Endothelial cell of umbilical vein (primary cell): Measurements from ENCODE around the gene SERPINB6. TPM values are rescaled to one million over a fixed set of nuclear protein-coding genes. Genes with fewer than 3 reads are reported as not detected.

Source experiments
- BruUV-seq: library from RNA; stranded (reverse); fragments of 400-500 nt; replicated peaks from 2 replicates; lab custom pipeline; 2021; lab: Mats Ljungman, UMichigan
- CTCF ChIA-PET: fragments of 300-600, 350-600 bp; sonication (Branson Sonifier 250); formaldehyde crosslinking; loops from one replicate; lab custom pipeline; 2021; ENCODE audit warnings: antibody characterized with exemption, inconsistent platforms; lab: Charles Lee
- POLR2A ChIA-PET: fragments of 300-600, 350-600 bp; sonication (Branson Sonifier 250); formaldehyde crosslinking; loops from one replicate; lab custom pipeline; 2021; ENCODE audit warnings: antibody characterized with exemption, inconsistent platforms; lab: Charles Lee
- DNase-seq: peaks from one replicate; pipeline ENCODE4 v3.0.0-alpha.2; 2011; ENCODE audit warnings: low read depth, low spot score
- FAIRE-seq: peaks from 2 replicates; lab custom pipeline; 2011; peaks lifted over from hg19 to GRCh38; lab: Jason Lieb, UNC
- H2AFZ ChIP-seq: 2 replicates; pipeline ENCODE4 v1.6.0; 2012; ENCODE audit warnings: low read depth, low read length, control low read depth, inconsistent platforms
- H3K27ac ChIP-seq: 2 replicates; pipeline ENCODE4 v1.5.1; 2011; ENCODE audit warnings: low read depth, mild to moderate bottlenecking, control low read depth, low read length, moderate library complexity; ENCODE audit not compliant: insufficient read depth
- H3K27me3 ChIP-seq, 2 experiments: 2 replicates each; pipeline versions ENCODE4 v1.6.0 to v1.6.1; 2011; ENCODE audit warnings: low read length in 2 of 2, mixed read lengths in 1 of 2; ENCODE audit not compliant: control insufficient read depth in 2 of 2, insufficient read depth in 2 of 2
- H3K36me3 ChIP-seq, 2 experiments: 2 replicates in 1 of 2; 3 replicates in 1 of 2; pipeline ENCODE4 v1.5.1; 2011; ENCODE audit warnings: low read length in 2 of 2, mild to moderate bottlenecking in 1 of 2, moderate library complexity in 1 of 2; ENCODE audit not compliant: control insufficient read depth in 2 of 2, insufficient read depth in 2 of 2; ENCODE audit errors: extremely low read depth in 1 of 2
- H3K4me1 ChIP-seq: 3 replicates; pipeline ENCODE4 v1.5.1; 2011; ENCODE audit warnings: mild to moderate bottlenecking, low read length; ENCODE audit not compliant: control insufficient read depth, insufficient read depth; ENCODE audit errors: extremely low read depth
- H3K4me2 ChIP-seq: 2 replicates; pipeline ENCODE4 v1.6.1; 2011; ENCODE audit warnings: low read length, control low read depth, mixed read lengths; ENCODE audit not compliant: insufficient read depth
- H3K4me3 ChIP-seq, 3 experiments: fragments of 200-600 bp in 1 of 3; sonication (generic), shearing (Covaris generic) in 1 of 3; replicated peaks in 1 of 3; 2 replicates each; pipeline ENCODE4 v1.5.1; 2011 to 2016; ENCODE audit warnings: control low read depth in 3 of 3, low read length in 3 of 3, mild to moderate bottlenecking in 2 of 3, inconsistent platforms in 1 of 3, low read depth in 1 of 3, moderate library complexity in 1 of 3; ENCODE audit not compliant: insufficient read depth in 1 of 3
- H3K79me2 ChIP-seq: 2 replicates; pipeline ENCODE4 v1.6.0; 2012; ENCODE audit warnings: low read length, inconsistent platforms; ENCODE audit not compliant: control insufficient read depth, insufficient read depth
- H3K9ac ChIP-seq: replicated peaks from 2 replicates; pipeline ENCODE3; 2011; ENCODE audit warnings: low read length, control low read depth; ENCODE audit not compliant: insufficient read depth; ENCODE audit errors: extremely low read depth
- H3K9me1 ChIP-seq: replicated peaks from 3 replicates; pipeline ENCODE4 v1.6.0; 2011; ENCODE audit warnings: mild to moderate bottlenecking, low read length; ENCODE audit not compliant: control insufficient read depth, insufficient read depth; ENCODE audit errors: extremely low read depth
- H3K9me3 ChIP-seq: replicated peaks from 2 replicates; pipeline ENCODE4 v1.5.1; 2012; ENCODE audit warnings: low read length, inconsistent platforms; ENCODE audit not compliant: control insufficient read depth, insufficient read depth
- H4K20me1 ChIP-seq: replicated peaks from 2 replicates; pipeline ENCODE3; 2011; ENCODE audit warnings: mild to moderate bottlenecking, low read length; ENCODE audit not compliant: control insufficient read depth, insufficient read depth; ENCODE audit errors: extremely low read depth
- CTCF ChIP-seq, 2 donors: IDR thresholded peaks; 1 replicate in 1 of 2; 2 replicates in 1 of 2; pipeline ENCODE4 v1.5.1; 2011; ENCODE audit warnings: low read length in 2 of 2, mild to moderate bottlenecking in 2 of 2, moderate library complexity in 2 of 2, control low read depth in 1 of 2, inconsistent platforms in 1 of 2, low read depth in 1 of 2; ENCODE audit not compliant: insufficient read depth in 1 of 2; ENCODE audit errors: extremely low read depth in 1 of 2
- EZH2 ChIP-seq: IDR thresholded peaks from 2 replicates; pipeline ENCODE4 v1.6.1; 2012; ENCODE audit warnings: borderline replicate concordance, low read depth, mild to moderate bottlenecking, moderate library complexity, low read length, inconsistent platforms; ENCODE audit not compliant: severe bottlenecking
- FOS ChIP-seq: IDR thresholded peaks from 2 replicates; pipeline ENCODE4 v1.6.1; 2011; ENCODE audit warnings: mild to moderate bottlenecking, low read length, moderate library complexity, borderline replicate concordance; ENCODE audit not compliant: insufficient read depth
- GATA2 ChIP-seq: IDR thresholded peaks from 2 replicates; pipeline ENCODE4 v1.7.0; 2011; ENCODE audit warnings: low read depth, mild to moderate bottlenecking, moderate library complexity, mixed read lengths, low read length; ENCODE audit not compliant: insufficient read length, insufficient read depth
- JUN ChIP-seq: IDR thresholded peaks from 2 replicates; pipeline ENCODE4 v1.6.1; 2011; ENCODE audit warnings: borderline replicate concordance, low read depth; ENCODE audit not compliant: insufficient read length, insufficient read depth
- MYC ChIP-seq: IDR thresholded peaks from one replicate; pipeline ENCODE4 v1.6.1; 2011; ENCODE audit warnings: mild to moderate bottlenecking, low read depth, low read length
- POLR2A ChIP-seq: IDR thresholded peaks from 2 replicates; pipeline ENCODE4 v1.6.1; 2012; ENCODE audit warnings: low read depth, mild to moderate bottlenecking, control low read depth, low read length
- POLR2AphosphoS5 ChIP-seq: IDR thresholded peaks from 2 replicates; pipeline ENCODE4 v1.6.1; 2012; ENCODE audit warnings: low read depth, mild to moderate bottlenecking, control low read depth, low read length, moderate library complexity; ENCODE audit not compliant: insufficient read depth
- dilution Hi-C: fragments of 300-500 bp; cut with MboI; formaldehyde crosslinking; loops from one replicate; pipeline ENCODE4 v1.15.0; 2019; ENCODE audit warnings: low sequenced_read_pairs; ENCODE audit not compliant: extremely low pct_ligation_motif_present
- intact Hi-C: fragments of 100-400 bp; cut with micrococcal nuclease; formaldehyde crosslinking; loops from one replicate; pipeline ENCODE4 v1.10.0; 2022
- polyA plus RNA-seq, 4 experiments: library from polyadenylated mRNA; depleted of rRNA in 3 of 4; stranded (reverse) in 3 of 4; unstranded in 1 of 4; fragments of >200 nt; gene quantifications; 2 replicates each; pipeline versions ENCODE4 v1.2.1 to v1.2.3, GENCODE V29; 2011 to 2012; ENCODE audit warnings: missing spikeins in 1 of 4
- total RNA-seq: library from RNA; stranded (reverse); gene quantifications from 2 replicates; pipeline ENCODE4 v1.2.3, GENCODE V29; 2021
- TF ChIP-seq, protein P1 (sequence below): IDR thresholded peaks from 2 replicates; pipeline ENCODE4 v1.6.1; 2011; ENCODE audit not compliant: insufficient read depth, insufficient read length

Gene SERPINB6
- total and polyA plus RNA-seq, 2 donors (not counting 3 experiments of a cell fraction or from before 2014, with no cell fraction given): 145 to 151 TPM

DNA sequence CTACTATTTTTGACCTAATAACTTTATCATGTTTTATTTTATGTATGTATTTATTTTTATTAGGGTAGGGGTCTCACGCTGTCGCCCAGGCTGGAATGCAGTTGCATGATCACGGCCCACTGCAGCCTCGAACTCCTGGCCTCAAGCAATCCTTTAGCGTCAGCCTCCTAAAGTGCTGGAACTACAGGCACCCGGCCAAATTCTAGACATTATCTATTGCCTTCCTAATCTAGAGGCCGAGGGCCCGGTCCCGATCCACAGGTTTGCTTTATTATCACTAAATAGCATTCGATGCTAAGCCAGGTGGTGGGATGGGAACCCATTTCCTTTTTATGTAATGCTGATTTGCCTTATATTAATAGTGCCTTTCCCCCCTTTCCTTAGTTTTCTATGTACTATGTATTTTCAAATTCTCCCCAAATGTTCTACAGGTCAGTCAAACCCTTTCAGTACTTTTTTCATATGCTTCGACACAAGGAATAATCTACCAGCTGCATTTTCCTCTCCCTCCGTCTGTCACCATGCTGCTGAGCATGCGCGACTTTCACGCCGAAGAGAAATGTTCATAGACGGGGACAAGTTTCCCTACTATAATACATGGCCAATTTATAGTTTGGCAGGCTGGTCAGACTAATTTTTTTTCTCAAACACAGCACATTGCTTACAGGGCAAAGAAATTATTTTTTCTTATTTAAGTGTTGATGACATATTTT, 6.4 kb downstream of the SERPINB6 start:
- Histone ChIP-seq H3K79me2 (peaks cover 28% of the 10 kb centered on the region), H3K4me2 (no peak overlapping the region), H2AFZ (no peak overlapping the region), H3K9ac (no peak overlapping the region), H3K9me3 (no peaks in the 10 kb centered on the region), H3K4me1 (peaks cover 16% of the 10 kb centered on the region), H3K27me3 (no peaks in the 10 kb centered on the region), H3K9me1 (no peaks in the 10 kb centered on the region), H3K4me3 (no peak overlapping the region), H3K27ac (no peak overlapping the region), H3K36me3 (peaks cover 0 to 3% of the 10 kb centered on the region in 2 experiments), H4K20me1 (no peaks in the 10 kb centered on the region)
- ChIA-PET CTCF (interaction anchor here (2.1 to 2.9 kb wide), 2 partner anchors 13 to 24 kb away, joined by 4 to 22 read pairs; no protein-coding TSS in a partner anchor), POLR2A (no interaction called here)
- no peak for TF ChIP-seq JUN
- no peak for TF ChIP-seq EZH2
- TF ChIP-seq, protein P1, sequence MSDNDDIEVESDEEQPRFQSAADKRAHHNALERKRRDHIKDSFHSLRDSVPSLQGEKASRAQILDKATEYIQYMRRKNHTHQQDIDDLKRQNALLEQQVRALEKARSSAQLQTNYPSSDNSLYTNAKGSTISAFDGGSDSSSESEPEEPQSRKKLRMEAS: no peak
- no peak for TF ChIP-seq POLR2A
- TF ChIP-seq CTCF (IDR thresholded peaks at IDR 0.05; ENCODE audit: extremely low read depth in 1 of 2, insufficient read depth in 1 of 2, low read depth in 1 of 2, low read length in 2 of 2): no peak
- no peak for TF ChIP-seq MYC
- no peak for TF ChIP-seq GATA2
- TF ChIP-seq FOS: no peak
- no peak for TF ChIP-seq POLR2AphosphoS5
- BruUV-seq: no TSS peak
- intact Hi-C loops: no loop called here
- dilution Hi-C loops: no loop called here
- DNase-seq: no peak
- FAIRE-seq: no peak
